NCI-H2227 treated with DMSO at 0.1 percent for 48 hours (cell line): Measurements from ENCODE around the gene SYNDIG1.

Experiments
- DNase-seq: peaks from one replicate; lab custom pipeline; 2025; lab: John Stamatoyannopoulos, UW

The SYNDIG1 gene

GRCh38 chr20:24694157-24694726, 224.8 kb downstream of the SYNDIG1 start:
- DNase-seq = no peak

- DNase-seq = no peak
Observed at GRCh38 chr20:24694727-24695528, 225.5 kb downstream of the SYNDIG1 start.

GRCh38 chr20:24695529-24696225, 226.2 kb downstream of the SYNDIG1 start:
- no peak for DNase-seq

- no peak for DNase-seq
Observed at GRCh38 chr20:24696396-24696795, 227.0 kb downstream of the SYNDIG1 start.

GRCh38 chr20:24697411-24697810, 228.0 kb downstream of the SYNDIG1 start:
- no peak for DNase-seq

GRCh38 chr20:24698189-24698588, 228.8 kb downstream of the SYNDIG1 start:
- no peak for DNase-seq

- no peak for DNase-seq
Observed at GRCh38 chr20:24698706-24699206, 229.3 kb downstream of the SYNDIG1 start.

- no peak for DNase-seq
Observed at GRCh38 chr20:24699321-24700165, 230.1 kb downstream of the SYNDIG1 start.

GRCh38 chr20:24700166-24700860, 230.9 kb downstream of the SYNDIG1 start:
- DNase-seq = no peak

- no peak for DNase-seq
Observed at GRCh38 chr20:24701027-24701426, 231.6 kb downstream of the SYNDIG1 start.

- DNase-seq = no peak
Observed at GRCh38 chr20:24701668-24702067, 232.2 kb downstream of the SYNDIG1 start.

- DNase-seq = no peak
Observed at GRCh38 chr20:24702501-24703283, 233.3 kb downstream of the SYNDIG1 start.

- DNase-seq = no peak
Observed at GRCh38 chr20:24703284-24703610, 233.8 kb downstream of the SYNDIG1 start.

GRCh38 chr20:24704899-24705298, 235.5 kb downstream of the SYNDIG1 start:
- DNase-seq = no peak

GRCh38 chr20:24705486-24705885, 236.1 kb downstream of the SYNDIG1 start:
- no peak for DNase-seq

GRCh38 chr20:24708411-24709295, 239.2 kb downstream of the SYNDIG1 start:
- no peak for DNase-seq
